ENCODE results near the gene MRAP2.
"Not testable (repeated sequence)": the region's sequence is repeated elsewhere in the genome, so short reads cannot be mapped to it uniquely, and the experiment has no call there.

MRAP2 gene

DNA sequence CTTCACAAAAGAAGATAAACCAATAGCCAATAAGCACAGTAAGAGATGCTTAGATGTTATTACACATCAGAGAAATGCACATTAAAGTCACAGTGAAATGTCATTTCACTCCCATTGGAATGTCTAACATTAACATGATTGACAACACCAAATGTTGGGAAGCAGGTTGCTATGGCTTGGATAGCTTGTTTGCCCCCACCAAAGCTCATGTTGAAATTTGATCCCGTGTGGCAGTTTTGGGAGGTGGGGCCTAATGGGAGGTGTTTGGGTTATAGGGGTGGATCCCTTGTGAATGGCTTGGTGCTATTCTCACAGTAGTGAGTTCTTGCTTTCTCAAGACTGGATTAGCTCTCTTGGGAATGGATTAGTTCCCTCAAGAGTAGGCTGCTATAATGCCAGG lies 44.8 kb downstream of the MRAP2 start:
- no peak for DNase-seq

DNA sequence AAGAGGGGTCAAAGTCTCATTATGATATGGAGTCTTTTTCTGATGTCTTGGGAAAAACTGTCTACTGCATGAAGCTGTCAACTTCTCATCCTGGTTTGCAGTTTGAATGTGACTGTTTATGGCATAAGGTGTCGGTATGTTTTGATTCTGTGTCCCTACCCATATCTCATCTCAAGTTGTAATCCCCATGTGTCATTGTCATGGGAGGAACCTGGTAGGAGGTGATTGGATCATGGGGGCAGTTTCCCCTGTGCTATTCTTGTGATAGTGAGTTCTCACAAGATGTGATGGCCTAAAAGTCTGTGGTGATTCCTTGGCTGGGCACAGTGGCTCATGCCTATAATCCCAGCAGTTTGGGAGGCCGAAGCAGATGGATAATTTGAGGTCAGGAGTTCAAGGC lies 47.6 kb downstream of the MRAP2 start:
- DNase-seq: no peak

GRCh38 chr6:84082689-84083265 lies 49.2 kb downstream of the MRAP2 start:
- no peak for DNase-seq

DNA sequence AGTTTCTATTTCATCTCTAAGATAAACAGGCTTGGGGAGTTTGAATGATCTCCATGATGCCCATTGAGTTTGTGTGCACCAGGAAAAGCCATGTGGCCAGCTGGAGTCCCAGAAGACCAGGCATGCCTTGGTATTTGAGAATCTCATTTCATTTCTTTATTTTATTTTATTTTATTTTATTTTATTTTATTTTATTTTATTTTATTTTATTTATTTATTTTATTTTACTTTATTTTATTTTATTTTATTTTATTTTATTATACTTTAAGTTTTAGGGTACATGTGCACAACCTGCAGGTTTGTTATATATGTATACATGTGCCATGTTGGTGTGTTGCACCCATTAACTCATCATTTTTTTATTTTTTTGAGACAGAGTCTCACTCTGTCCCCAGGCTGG lies 51.1 kb downstream of the MRAP2 start:
- not testable (repeated sequence) for DNase-seq

GRCh38 chr6:84086056-84086455 lies 52.5 kb downstream of the MRAP2 start:
- no peak for DNase-seq

GRCh38 chr6:84086545-84087429 lies 53.2 kb downstream of the MRAP2 start:
- no peak for DNase-seq

GRCh38 chr6:84089081-84089480 lies 55.5 kb downstream of the MRAP2 start:
- no peak for DNase-seq

DNA sequence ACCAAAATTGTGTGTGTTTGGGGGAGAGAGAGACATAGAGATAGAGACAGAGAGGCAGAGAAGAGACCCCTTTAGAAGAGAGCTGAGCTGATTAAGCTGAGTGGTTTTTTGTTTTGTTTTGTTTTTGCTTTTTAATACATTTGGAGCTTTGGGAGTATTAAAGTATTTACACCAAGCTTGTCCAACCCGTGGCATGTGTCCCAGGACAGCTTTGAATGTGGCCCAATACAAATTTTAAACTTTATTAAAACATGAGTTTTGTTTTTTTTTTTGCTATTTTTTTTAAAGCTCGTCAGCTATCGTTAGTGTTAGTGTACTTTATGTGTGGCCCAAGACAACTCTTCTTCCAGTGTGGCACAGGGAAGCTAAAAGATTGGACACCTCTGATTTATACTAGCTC lies 56.0 kb downstream of the MRAP2 start:
- DNase-seq: no peak

DNA sequence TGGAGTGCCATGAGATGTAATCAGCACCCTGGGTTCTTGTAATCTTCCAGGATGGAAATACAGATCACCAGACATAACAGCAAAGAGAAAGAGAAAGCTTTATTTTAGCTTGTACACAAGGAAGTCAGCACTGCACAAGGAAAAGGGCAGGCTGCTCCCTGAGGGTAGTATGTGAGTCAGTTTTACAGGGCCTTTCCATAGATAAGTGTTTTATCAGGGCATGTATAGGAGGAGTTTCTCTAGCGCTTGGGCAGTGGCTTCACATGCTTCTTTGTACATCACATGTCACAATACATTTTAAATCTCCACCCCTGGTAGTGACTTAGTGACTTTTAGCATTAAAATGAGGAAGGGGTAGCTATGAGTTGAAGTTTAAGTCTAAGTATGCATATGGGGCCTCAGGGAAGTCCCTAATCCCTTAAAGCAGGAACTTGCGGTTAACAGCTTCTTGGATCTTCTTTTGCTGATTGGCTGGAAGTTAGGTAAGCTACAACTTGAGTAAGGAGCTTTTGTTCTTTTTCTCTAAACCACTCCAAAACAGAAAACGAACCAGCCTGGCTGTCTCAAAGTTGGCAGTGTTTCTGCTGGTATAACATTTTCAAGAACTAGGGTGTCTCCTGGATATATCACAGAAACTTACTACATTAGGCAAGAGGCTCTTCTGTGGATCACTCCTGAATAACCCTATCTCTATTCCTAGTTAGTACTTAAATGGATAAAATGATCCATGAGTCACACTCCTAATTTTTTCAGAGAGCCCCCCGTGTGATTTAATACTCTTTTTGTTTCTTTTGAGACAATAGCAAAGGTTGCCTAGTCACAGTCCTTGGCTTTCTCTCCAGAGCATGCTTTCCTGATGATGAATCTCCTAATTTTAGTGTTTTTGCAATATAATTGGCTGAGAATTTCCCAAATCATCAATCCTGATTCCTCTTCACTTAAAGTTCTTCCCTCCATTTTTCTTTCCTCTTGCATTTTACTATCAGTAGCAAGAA lies 60.2 kb downstream of the MRAP2 start:
- DNase-seq: no peak

DNA sequence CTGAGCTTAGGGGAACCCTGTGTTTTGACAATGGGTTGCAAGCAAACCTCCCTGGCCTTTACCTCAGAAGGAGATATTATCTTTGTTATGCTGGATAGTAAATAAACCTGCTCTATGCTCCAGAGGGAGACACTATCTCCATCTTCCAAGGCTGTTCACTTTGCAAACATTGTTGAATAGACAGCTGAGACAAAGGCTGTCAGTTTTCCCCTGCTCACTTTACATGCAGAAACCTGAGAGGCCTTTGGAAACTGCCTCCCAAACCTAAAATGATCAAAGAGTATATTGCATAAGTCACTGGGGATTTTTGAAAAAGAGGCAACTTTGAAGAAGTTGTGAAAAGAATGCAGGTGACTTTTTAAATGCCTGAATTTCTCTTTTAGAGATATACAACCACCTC lies 61.6 kb downstream of the MRAP2 start:
- no peak for DNase-seq

DNA sequence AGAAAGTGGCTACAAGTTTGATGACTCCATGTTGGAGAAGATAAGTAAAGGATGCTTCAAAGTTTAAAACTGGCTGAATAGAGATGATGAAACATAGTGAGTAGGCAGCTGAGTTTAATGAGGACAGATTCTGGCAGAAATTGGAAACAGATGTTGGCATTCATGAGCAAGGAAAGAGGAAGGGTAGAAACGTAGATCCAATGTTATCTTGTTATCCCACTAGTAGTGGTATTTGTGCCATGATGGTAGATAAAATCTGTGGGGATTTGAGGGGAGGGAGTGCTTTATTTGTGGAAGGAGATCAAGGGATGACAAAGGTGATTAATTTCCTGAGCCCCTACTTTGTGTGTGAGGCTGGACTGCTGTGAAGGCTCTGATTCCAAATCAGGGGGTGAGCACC lies 69.5 kb downstream of the MRAP2 start:
- DNase-seq: no peak

DNA sequence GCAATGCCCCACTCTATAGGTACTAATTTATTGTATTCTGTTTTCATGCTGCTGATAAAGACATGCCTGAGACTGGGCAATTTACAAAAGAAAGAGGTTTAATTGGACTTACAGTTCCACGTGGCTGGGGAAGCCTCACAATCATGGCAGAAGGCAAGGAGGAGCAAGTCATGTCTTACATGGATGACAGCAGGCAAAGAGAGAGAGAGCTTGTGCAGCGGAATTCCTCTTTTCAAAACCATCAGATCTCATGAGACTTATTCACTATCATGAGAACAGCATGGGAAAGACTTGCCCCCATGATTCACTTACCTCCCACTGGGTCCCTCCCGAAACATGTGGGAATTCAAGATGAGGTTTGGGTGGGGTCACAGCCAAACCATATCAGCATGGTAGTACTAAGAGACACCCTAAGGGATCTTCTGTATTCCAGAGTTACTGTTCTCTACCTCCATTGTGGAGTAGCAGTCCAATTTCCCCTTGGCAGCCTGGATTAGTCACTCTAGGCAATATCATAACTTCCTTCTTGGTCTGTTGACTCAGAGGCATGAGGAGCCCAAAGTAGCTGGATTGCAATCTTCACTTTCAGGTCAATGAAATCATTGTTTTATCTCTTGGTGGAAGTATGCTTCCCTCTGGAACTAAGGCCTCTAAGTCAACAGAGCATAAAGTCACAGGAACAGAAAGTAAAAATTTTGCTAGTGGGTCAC lies 71.8 kb downstream of the MRAP2 start:
- DNase-seq: not testable (repeated sequence)

DNA sequence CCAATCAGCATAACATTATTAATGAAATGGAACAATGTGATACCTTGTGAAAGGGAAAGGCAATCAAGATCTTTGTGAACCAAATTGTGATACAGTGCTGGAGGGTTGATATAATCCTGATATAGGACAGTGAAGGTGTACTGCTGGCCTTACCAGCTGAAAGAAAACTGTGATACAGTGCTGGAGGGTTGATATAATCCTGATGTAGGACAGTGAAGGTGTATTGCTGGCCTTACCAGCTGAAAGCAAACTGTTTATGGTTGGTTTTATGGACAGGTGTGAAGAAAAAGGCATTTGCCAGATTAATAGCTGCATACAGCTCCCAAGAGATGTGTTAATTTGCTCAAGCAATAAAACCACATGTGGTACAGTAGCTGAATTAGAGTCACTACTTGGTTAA lies 73.9 kb downstream of the MRAP2 start:
- no peak for DNase-seq

DNA sequence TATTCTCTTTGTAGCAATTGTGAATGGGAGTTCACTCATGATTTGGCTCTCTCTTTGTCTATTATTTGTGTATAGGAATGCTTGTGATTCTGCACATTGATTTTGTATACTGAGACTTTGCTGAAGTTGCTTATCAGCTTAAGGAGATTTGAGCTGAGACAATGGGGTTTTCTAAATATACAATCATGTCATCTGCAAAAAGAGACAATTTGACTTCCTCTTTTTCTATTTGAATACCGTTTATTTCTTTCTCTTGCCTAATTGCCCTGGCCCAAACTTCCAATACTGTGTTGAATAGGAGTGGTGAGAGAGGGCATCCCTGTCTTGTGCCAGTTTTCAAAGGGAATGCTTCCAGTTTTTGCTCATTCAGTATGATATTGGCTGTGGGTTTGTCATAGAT lies 77.8 kb downstream of the MRAP2 start:
- DNase-seq: not testable (repeated sequence)

GRCh38 chr6:84114933-84115594 lies 81.5 kb downstream of the MRAP2 start:
- not testable (repeated sequence) for DNase-seq

DNA sequence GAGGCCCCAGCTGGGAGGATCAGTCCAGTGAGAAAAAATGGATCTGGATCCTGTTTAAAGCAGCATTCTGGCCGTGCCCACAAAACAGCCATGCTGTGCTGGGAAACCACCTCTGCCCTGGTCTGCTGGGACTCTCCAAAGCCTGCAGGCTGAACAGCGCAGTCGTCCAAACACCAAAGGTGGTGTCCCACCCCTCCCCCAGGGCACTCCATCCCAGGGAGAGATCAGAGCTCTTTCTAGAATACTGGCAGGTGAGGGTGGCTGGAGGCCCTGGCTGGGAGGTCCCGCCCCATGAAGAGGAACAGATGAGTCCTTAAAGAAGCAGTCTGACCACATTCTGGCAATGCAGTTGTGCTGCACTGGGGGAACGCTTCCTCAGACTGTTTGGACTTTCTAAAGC lies 84.6 kb downstream of the MRAP2 start:
- no peak for DNase-seq

DNA sequence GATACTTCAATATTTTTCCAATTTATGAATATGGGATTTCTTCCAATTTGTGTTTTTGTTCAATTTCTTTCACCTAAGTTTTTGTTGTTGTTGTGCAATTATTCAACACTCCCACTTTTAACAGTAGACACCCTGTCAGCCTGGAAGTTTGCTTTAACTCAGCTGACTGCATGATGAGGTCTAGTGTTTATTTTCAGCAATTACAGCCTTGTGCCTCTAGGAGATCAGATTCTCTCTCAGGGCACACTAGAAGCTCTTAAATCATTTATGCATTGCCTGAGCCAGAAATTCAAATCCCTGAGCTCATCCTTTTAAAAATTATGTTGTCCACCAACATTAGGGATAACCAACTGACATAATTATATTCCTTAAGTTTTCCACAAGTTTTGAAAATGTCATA lies 85.7 kb downstream of the MRAP2 start:
- no peak for DNase-seq

- DNase-seq: no peak
These were observed 89.6 kb downstream of the MRAP2 start for GRCh38 chr6:84123186-84123585.

GRCh38 chr6:84129588-84129987 lies 96.0 kb downstream of the MRAP2 start:
- DNase-seq: not testable (repeated sequence)

- DNase-seq: not testable (repeated sequence)
These were observed 99.8 kb downstream of the MRAP2 start for GRCh38 chr6:84133385-84133784.

GRCh38 chr6:84135291-84135690 lies 101.7 kb downstream of the MRAP2 start:
- DNase-seq: no peak
